ENCODE measurements around the gene YTHDC1. TPM values are rescaled to one million over a fixed set of nuclear protein-coding genes. Genes with fewer than 3 reads are reported as not detected.

The YTHDC1 gene
- total and polyA plus RNA-seq, 2 experiments from 2014 or later, result 72.3 to 144 TPM

- ATAC-seq (no peak), DNase-seq (ENCODE audit: low spot score) (no peak)
- Mint-ChIP-seq H3K4me3 (no peak overlapping the region), H3K36me3 (ENCODE audit: low read depth) (no peaks in the 10 kb centered on the region), H3K9me3 (no peaks in the 10 kb centered on the region), H3K4me1 (peaks cover 27% of the 10 kb centered on the region), H3K27me3 (ENCODE audit: insufficient read depth, low read depth, poor library complexity) (peaks cover 3% of the 10 kb centered on the region), H3K27ac (peak overlapping the region; percentile 59)
- Histone ChIP-seq H2AFZ (no peak overlapping the region), H3F3A (replicated peaks; ENCODE audit: low read depth) (no peaks in the 10 kb centered on the region), H4K20me1 (replicated peaks; ENCODE audit: insufficient read depth) (no peaks in the 10 kb centered on the region), H3K36me3 (ENCODE audit: insufficient read depth) (no peaks in the 10 kb centered on the region), H3K4me1 (ENCODE audit: insufficient read depth) (peaks cover 39% of the 10 kb centered on the region), H3K4me2 (0 out of 2 replicates have a peak overlapping the region, but pooled peaks have one; percentile 33), H3K27ac (ENCODE audit: low read depth) (peak overlapping the region; percentile 70), H3K79me2 (replicated peaks; ENCODE audit: insufficient read depth) (no peaks in the 10 kb centered on the region), H3K4me3 (no peak overlapping the region), H3K9me2 (ENCODE audit: insufficient read depth) (no peaks in the 10 kb centered on the region), H3K27me3 (ENCODE audit: insufficient read depth) (no peaks in the 10 kb centered on the region)
- TF ChIP-seq CREB1 (CRISPR knock-in tag; IDR thresholded peaks at IDR 0.05; ENCODE audit: low read depth) (no peak), JUNB (IDR thresholded peaks at IDR 0.05; ENCODE audit: unreplicated experiment) (no peak), ZNF331 (CRISPR knock-in tag; IDR thresholded peaks at IDR 0.05; ENCODE audit: low read depth) (no peak), NANOG (IDR thresholded peaks at IDR 0.05; ENCODE audit: borderline replicate concordance) (no peak), CTCF (conservative IDR thresholded peaks at IDR 0.05; ENCODE audit: low read depth in 2 of 2) (no peak), ZNF114 (CRISPR knock-in tag; IDR thresholded peaks at IDR 0.05) (no peak), REST (IDR thresholded peaks at IDR 0.05; ENCODE audit: unreplicated experiment) (no peak), ZNF462 (CRISPR knock-in tag; IDR thresholded peaks at IDR 0.05) (no peak), STAT1 (IDR thresholded peaks at IDR 0.05; ENCODE audit: unreplicated experiment) (no peak), POLR2AphosphoS5 (IDR thresholded peaks at IDR 0.05; ENCODE audit: low read depth) (no peak), ETS1 (IDR thresholded peaks at IDR 0.05) (no peak), EZH2phosphoT487 (IDR thresholded peaks at IDR 0.05; ENCODE audit: unreplicated experiment) (no peak), EZH2 (IDR thresholded peaks at IDR 0.05; ENCODE audit: low read depth, unreplicated experiment) (no peak)
These were observed 38.5 kb upstream of the YTHDC1 start for GRCh38 chr4:68388347-68388865.
